GM12873 (cell line): ENCODE data around the gene ZSCAN5C.

Source experiments
- TF ChIP-seq, protein P1 (sequence below): IDR thresholded peaks from 2 replicates; pipeline ENCODE4 v1.5.1; 2012; ENCODE audit warnings: low read depth, mild to moderate bottlenecking, moderate library complexity, low read length, control low read depth; ENCODE audit not compliant: insufficient read depth; ENCODE audit errors: missing control alignments

The ZSCAN5C gene

DNA sequence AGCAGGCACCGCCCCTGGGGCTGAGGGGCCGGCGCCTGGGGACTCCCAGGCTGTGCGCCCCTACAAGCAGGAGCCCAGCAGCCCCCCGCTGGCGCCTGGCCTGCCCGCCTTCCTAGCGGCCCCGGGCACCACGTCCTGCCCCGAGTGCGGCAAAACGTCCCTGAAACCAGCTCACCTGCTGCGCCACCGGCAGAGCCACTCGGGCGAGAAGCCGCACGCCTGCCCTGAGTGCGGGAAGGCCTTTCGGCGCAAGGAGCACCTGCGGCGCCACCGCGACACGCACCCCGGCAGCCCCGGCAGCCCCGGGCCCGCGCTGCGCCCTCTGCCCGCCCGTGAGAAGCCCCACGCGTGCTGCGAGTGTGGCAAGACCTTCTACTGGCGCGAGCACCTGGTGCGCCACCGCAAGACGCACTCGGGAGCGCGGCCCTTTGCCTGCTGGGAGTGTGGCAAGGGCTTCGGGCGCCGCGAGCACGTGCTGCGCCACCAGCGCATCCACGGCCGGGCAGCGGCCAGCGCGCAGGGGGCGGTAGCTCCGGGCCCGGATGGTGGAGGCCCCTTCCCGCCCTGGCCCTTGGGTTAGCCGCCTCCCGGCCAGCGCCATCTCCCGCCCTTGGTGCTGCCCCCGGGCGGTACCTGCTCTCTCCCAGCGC, 42.3 kb upstream of the ZSCAN5C start:
- TF ChIP-seq, protein P1, sequence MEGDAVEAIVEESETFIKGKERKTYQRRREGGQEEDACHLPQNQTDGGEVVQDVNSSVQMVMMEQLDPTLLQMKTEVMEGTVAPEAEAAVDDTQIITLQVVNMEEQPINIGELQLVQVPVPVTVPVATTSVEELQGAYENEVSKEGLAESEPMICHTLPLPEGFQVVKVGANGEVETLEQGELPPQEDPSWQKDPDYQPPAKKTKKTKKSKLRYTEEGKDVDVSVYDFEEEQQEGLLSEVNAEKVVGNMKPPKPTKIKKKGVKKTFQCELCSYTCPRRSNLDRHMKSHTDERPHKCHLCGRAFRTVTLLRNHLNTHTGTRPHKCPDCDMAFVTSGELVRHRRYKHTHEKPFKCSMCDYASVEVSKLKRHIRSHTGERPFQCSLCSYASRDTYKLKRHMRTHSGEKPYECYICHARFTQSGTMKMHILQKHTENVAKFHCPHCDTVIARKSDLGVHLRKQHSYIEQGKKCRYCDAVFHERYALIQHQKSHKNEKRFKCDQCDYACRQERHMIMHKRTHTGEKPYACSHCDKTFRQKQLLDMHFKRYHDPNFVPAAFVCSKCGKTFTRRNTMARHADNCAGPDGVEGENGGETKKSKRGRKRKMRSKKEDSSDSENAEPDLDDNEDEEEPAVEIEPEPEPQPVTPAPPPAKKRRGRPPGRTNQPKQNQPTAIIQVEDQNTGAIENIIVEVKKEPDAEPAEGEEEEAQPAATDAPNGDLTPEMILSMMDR: no peak

DNA sequence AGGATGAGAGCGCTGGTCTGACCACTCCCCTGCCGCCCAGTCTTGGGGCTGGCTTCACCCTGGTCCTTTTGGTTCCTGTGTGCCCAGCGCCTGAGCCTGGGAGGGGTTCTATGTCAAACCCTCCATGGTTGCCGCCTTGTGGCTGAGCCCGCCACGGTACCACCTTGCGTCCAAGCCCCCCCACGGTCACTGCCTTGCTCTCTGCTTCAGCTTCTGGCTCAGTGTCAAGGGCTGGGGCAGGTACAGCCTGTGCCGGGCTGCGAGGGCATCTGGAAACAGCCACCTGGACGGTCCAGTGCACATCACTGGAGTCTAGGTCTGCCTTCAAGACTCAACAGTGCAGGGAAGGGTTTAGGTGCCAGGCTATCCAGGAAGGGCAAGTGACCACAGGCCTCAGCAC, 40.5 kb upstream of the ZSCAN5C start:
- TF ChIP-seq, protein P1: no peak

DNA sequence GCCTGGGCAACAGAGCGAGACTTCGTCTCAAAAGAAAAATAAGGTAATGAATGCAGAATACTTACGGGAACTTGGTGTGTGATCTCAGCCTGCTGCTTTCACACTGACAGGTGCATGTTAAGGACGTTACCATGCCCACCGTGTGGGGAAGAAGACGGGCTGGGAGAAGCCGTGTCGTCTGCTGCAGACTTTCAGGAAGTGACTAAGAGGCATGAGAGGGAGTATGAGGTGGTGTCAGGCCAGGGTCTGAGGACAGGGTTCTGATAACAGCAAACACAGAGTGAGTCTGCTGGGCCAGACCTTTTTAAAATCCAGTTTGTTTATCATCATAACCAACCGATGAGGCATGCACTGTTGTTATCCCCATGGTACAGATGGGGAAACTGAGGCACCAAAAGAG, 39.8 kb upstream of the ZSCAN5C start:
- TF ChIP-seq, protein P1: no peak

DNA sequence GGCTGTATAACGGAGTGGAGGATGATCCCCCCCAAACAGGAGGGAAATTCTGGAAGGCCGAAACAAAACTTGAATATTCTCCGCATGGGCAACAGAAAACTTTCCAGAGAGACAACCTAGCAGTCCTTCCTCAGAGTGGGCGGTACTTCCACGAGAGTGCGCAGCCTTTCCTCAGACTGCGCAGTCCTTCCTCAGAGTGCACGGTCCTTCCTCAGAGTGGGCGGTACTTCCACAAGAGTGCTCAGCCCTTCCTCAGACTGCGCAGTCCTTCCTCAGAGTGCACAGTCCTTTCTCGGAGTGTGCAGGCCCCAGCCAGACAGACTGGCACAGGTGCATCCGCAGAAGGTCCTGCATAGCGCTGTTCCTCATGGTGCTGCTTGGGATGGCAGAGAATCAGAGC, 39.0 kb upstream of the ZSCAN5C start:
- TF ChIP-seq, protein P1: no peak

DNA sequence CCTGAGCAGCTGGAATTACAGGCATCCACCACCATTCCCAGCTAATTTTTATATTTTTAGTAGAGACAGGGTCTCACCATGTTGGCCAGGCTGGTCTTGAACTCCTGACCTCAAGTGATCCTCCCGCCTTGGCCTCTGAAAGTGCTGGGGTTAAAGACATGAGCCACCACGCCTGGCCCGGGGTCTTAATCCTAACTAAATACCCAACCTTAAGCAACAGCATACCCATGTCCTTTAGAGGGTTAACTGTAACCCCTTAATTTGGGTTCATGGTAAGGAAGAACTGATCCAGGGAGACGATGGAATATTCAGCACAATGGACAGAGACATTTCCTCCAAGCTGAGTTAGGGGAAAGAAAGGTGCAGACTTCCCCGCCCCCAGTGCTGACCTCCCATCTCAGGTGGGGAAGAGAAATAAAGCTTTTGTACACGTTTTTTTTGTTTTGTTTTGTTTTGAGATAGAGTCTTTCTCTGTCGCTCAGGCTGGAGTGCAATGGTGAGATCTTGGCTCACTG, 35.0 kb upstream of the ZSCAN5C start:
- TF ChIP-seq, protein P1: no peak

DNA sequence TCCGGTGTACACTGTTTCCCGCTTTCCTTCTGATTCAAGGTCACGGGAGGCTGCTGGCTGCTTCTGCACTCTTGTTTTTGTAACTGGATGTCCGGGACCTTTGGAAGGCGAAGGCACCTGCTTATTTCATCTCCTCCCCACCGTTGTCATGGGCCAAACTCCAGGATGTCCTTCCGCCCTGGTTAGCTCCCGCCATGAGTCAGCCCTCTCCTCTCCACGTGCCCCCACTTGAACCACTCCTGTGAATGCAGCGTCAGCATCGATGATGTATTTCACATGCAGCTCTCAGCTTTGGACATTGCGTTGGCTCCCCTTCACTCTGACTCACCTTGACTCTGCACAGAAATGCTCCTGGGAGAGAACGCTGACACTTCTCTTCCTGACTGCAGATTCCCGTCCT, 31.8 kb upstream of the ZSCAN5C start:
- TF ChIP-seq, protein P1: no peak

DNA sequence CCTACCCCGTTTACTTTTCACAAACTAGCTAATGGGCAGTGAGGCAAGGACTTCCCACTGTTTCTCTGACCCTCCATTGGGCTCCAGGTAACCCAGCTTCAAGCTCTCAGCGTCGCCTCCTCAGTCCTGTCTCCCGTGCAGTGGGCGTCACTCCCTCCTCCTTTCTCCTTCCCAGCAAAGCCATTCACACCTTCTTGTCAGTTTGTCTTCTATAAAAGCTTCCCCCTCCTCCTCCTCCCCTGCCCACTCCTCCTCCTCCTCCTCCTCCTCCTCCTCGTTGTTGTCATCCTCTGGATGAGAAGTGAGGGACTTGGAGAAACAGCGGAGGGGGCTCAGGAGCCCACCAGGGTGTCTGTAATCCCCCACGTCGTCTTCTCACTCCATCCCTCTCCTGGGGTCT, 28.0 kb upstream of the ZSCAN5C start:
- TF ChIP-seq, protein P1: no peak
